ENCODE results near the gene PIEZO2.
"Not testable (repeated sequence)": the region's sequence is repeated elsewhere in the genome, so short reads cannot be mapped to it uniquely, and the experiment has no call there.

The PIEZO2 gene

GRCh38 chr18:11149441-11150270 is at the start of gene PIEZO2:
Gene PIEZO2 (minus strand): TSS chr18:11149569. CDS start chr18:11148588, 981 bp downstream.
- peak; percentile 82 for DNase-seq

- no peak for DNase-seq
These were observed 34.3 kb upstream of the PIEZO2 start for GRCh38 chr18:11183637-11184036.

GRCh38 chr18:11181629-11182028 is 32.3 kb upstream of the PIEZO2 start:
- DNase-seq = not testable (repeated sequence)

GRCh38 chr18:11179959-11180519 is 30.7 kb upstream of the PIEZO2 start:
- DNase-seq = no peak

GRCh38 chr18:11178951-11179549 is 29.7 kb upstream of the PIEZO2 start:
- no peak for DNase-seq

GRCh38 chr18:11177382-11177781 is 28.0 kb upstream of the PIEZO2 start:
- DNase-seq = no peak

- DNase-seq = no peak
These were observed 27.1 kb upstream of the PIEZO2 start for GRCh38 chr18:11176481-11176881.

- no peak for DNase-seq
These were observed 26.1 kb upstream of the PIEZO2 start for GRCh38 chr18:11175266-11175979.

- not testable (repeated sequence) for DNase-seq
These were observed 24.8 kb upstream of the PIEZO2 start for GRCh38 chr18:11174179-11174578.

GRCh38 chr18:11167778-11168177 is 18.4 kb upstream of the PIEZO2 start:
- DNase-seq = no peak

- DNase-seq = no peak
These were observed 16.6 kb upstream of the PIEZO2 start for GRCh38 chr18:11165952-11166351.

GRCh38 chr18:11165138-11165537 is 15.8 kb upstream of the PIEZO2 start:
- DNase-seq = no peak

- DNase-seq = no peak
These were observed 14.3 kb upstream of the PIEZO2 start for GRCh38 chr18:11163665-11164064.

- DNase-seq = no peak
These were observed 13.5 kb upstream of the PIEZO2 start for GRCh38 chr18:11162889-11163288.

- no peak for DNase-seq
These were observed 13.1 kb upstream of the PIEZO2 start for GRCh38 chr18:11162462-11162861.

GRCh38 chr18:11160313-11160712 is 10.9 kb upstream of the PIEZO2 start:
- DNase-seq = no peak

GRCh38 chr18:11159844-11160243 is 10.5 kb upstream of the PIEZO2 start:
- DNase-seq = no peak

- DNase-seq = no peak
These were observed 7.6 kb upstream of the PIEZO2 start for GRCh38 chr18:11156978-11157377.

- DNase-seq = no peak
These were observed 5.8 kb upstream of the PIEZO2 start for GRCh38 chr18:11155034-11155759.

GRCh38 chr18:11154368-11154989 is 5.1 kb upstream of the PIEZO2 start:
- DNase-seq = peak; percentile 63

- DNase-seq = no peak
These were observed 3.7 kb upstream of the PIEZO2 start for GRCh38 chr18:11153097-11153496.

GRCh38 chr18:11150271-11150615 is 874 bp upstream of the PIEZO2 start:
- DNase-seq = no peak

Measured in midbrain (tissue), 1 donor.